GM19193 (cell line): ENCODE results near the gene ELL.

Experiments
- POLR2A ChIP-seq: IDR thresholded peaks from 4 replicates; pipeline ENCODE4 v1.6.1; 2011; ENCODE audit not compliant: insufficient read depth, insufficient read length; ENCODE audit errors: extremely low read depth

Gene ELL

DNA sequence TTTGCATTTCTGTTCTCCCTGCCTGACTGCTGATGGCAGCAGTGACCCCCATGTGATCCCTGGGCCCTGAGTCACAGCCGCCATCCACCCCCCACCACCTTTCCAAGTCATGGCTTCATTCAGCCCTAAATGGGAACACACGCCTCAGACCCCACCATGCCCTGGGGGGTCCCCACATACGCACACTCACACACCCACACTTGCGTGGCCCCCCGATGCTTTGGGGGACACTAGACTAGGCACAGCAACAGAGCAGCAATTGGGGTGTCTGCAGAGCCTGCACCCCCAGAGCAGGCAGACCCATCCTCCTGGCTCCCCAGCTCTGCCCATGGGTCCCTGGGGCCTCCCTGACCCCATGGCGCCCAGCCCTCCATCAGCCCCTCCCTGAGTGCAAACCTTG is 78.5 kb downstream of the ELL start:
- no peak for TF ChIP-seq POLR2A

DNA sequence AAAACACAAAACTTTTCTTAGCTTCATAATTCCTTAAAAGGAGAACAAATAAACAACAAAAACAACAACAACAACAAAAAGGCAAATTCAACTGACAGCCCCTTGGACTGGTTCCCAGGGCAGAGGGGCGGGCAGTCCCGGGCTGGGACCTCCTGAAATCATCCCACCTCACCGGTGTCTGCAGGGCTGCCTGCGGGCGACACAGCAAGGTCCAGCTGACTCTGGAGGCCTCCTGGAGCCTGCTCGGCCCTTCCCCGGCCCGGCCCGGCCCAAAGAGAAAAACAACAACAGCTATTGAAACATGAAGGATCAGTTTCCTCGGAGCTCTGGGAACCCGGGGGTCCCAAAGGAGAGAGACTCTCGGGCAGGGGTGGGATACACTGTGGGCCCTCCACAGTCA is 78.9 kb downstream of the ELL start:
- no peak for TF ChIP-seq POLR2A

GRCh38 chr19:18441804-18442788 is 79.8 kb downstream of the ELL start:
- no peak for TF ChIP-seq POLR2A

DNA sequence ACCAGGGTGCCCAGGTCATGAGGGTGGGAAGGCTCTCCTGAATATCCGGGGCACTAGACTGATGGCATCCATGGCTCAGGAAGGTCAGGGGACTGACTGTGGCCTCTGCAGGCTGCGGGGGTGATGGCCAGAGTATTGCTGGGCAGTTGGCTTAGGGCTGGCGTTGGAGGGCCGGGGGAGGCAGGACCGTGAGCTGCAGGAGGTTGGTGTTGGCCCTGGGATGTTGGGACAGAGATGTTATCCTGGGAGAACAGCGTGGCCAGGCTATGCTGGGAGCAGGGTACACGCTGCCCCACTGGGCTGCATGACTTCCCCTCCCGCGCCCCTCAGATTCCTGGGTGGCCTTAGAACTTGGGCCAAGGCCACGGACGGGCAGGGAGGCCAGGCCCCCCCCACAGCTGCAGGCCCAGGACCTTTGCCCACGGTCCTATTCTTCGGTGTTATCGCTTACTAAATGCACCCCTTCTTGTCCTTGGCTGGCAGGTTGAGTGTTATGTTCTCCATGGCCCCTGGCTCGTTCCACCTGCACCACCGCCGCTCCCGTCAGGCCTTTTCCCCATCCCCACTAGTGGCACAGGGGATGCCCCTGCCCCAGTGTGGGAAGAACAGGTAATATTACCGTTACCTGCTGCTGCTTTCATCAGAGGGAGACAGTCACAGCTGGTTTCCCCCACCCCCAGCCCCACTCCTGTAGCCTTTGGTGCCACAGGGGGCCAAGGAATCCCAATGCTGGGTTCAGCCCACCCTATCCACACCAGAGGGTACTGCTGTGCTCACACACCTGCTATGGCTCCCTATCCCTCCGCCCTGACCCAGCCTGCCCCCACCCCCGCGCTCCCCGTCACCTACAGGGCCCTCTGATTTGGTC is 80.7 kb downstream of the ELL start:
- TF ChIP-seq POLR2A = no peak

DNA sequence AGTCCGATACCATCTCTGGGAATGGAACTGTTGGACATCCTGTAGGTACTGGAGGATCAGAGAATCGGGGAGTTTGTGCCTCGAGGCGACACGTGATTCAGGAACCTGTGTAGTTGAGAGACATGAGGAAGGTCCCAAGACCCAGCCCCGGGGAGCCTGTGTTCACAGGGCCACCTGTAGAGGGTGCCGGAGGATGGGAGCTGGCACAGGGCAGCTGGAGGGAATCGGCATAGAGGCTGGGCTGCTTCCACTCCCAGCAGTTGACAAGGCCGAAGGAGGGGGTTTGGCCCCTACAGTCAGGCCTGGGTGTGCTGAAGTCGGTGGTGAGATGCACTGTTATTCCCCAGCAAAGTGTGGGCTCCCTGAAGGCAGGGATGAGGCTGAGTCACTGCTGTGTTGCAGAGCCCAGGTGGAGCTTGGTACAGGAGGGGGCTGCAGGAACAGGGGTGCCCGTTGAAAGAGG is 81.4 kb downstream of the ELL start:
- TF ChIP-seq POLR2A = peak; percentile 35

GRCh38 chr19:18439910-18440237 is 82.0 kb downstream of the ELL start:
- TF ChIP-seq POLR2A = no peak

DNA sequence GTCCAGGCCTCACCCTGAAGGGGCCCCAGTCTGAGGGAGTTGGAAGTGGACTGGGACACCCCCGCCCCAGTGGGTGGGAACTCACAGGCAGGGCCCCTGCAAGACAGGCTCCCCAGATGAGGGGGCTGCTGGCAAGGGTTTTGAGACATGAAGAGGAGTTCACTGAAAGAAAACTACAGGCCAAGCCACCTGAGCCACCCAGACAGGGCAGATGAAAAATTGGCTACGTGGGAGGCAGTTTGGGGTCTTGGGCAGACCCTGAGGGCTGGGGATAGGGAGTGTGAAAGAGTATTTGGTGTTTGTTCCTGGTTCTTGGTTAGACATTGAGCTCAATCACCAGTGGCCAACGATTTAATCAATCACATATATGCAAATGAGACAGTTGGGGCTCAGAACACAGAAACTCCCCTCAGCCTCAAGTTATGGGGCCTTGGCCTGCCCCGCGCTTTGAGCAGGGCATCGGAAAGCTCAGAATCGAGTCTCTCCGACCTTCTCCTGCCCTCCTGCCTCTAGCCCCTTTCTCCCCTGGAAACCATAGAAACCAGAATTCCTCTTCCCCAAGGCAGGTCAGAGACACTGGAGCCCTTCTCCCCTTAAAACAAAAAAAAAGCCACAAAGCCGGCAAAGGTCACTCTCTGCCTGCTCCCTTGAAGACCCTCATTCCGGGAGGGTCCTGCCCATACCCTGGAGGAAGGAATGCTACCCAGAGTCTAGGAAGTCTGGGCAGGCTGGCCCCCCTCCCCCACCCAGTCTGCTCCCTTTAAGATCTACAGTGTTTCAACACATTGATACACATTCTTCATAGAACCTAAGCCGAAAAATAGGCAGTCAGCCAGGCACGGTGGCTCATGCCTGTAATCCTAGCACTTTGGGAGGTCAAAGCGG is 82.6 kb downstream of the ELL start:
- TF ChIP-seq POLR2A = no peak

DNA sequence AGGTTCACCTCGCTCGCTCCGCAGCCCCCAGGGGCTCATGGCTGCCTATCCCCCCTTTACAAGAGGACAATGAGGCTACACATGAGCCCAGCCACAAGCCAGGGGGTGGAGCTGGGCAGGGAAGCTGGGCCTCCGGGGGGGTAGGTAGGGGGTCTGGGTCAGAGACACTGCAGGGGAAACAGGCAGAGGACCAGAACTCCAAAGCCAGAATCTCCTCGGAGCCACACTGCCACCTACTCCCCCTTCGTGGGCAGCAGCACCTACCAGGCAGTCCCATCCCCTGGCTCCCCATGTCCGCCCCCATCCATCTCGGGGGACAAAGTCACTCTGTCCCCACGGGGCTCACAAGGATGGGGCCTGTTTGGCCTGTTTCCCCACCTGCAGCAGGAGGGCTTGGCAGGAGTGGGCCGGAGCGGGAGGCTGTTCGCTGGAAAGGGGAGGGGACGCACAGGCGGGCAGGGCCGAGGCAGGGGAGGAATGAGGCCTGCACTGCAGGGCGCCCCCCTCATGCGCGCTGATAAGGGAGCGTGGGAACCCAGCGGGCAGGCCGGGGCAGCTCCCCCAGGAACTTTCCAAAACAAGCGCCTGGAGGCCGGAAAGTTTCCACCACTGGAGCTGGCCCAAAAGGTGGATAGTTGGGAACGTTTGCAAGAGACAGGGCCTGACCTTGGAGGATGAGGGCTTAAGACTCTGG is 83.4 kb downstream of the ELL start:
- no peak for TF ChIP-seq POLR2A

DNA sequence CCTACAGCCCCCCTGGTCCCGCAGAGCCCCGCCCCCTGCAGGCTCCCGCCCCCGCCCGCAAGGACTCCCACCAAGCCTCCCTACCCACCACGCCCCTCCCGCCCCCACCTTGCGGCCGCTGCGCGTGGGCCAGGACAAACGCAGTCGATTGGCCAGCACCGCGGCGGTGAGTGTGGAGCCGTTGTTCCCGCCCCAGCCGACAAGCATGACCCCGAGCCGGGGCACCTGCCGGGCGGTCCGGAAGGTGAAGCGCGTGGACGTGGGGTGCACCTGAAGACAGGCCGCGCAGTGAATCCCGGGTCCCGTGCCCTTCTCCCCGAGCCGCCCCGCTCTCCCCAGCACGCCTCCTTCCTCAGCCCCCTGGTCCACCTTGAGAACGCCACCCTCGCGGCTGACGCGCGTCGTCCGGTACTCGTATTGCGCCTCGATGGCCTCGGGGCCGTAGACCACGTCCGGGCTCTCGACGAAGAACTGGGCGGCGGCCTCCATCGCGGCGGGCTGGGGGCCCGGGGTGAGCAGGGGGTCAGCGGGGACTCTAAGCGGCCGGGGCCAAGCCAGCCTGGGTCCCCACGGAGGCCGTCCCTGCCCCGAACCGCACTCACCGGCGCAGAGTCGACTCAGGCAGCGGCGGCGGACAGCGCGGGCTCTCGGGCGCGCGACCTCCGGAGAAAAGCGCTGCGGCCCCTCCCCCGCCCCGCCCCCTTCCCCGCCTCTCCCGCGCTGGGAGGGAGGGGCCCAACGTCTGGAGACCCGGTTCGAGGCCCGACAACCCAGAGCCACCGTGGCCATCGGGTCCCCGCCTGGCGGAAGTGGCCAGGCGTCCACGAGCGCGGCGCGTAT is 84.2 kb downstream of the ELL start, which contains the start of gene ISYNA1:
ISYNA1 (minus strand) TSS at position 643 of the 840 bp plus-strand sequence; CDS start at position 489, 154 bp downstream.
- TF ChIP-seq POLR2A = no peak

DNA sequence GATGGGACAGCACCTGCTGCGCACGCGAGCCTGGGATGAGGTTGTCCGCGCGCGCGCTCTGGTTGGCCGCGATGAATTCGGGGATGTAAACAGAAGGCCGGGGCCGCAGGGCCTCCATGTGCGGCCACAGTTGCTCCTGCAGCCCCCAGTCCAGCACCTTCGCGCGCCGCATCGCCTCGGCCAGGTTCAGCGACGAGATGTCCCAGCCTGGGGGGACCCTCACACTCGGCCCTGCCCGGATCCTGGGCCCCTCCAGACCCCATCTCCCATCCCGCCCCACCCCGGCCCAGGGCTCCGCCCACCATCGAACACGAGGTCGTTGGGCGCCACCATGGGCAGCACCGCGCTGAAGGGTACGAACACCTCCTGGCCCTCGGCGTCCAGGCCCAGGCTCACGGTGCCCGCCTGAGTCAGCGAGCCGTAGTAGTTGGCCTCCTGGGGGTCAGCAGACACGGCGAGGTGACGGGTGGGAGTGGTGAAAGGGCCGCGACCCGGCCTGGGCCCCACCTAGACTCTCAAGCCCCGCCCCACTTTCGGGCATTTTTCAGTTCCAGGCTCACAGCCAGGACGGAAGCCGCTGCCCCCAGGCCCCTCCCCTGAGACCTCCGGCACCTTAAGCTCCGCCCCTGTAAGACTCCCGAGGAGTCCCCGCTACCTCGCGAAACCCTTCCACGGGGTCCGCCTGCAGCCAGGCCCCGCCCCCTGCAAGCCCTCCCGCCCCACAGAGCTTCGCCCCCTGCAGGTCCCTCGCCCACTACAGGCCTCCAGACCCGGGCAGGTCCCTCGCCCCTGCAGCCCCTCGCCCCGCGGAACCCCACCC is 85.0 kb downstream of the ELL start:
- TF ChIP-seq POLR2A = no peak

- no peak for TF ChIP-seq POLR2A
Measured at GRCh38 chr19:18435842-18436670, 85.8 kb downstream of the ELL start.

DNA sequence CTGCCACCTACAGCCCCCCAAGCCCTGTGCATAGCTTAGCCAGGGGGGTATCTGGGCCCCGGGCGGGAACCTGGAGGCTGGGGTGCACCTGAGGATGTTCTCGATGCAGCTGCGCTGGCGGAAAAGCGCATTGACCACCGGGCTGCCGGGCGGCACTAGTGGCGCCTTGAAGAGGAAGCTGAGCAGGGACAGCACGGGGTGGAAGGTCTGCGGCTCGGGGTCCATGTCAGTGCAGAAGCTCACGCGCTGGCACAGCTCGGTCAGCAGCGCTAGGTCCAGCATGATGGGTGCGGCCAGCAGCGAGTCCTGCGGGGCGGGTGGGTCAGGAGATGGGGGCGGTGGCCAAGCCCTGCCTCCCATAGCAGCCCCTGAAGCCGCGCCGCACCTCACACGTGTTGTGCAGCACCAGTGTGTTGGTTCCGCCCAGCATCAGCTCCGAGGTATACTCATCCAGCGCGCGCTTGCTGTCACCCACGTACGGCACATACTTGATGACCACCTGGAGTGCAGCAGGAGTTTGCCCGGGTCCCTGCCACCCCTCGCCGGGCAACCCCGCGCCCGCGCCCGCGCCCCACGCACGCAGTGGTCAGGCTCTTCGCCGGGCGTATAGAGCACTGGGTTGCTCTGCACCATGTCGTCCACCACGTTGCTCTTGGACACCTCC is 86.6 kb downstream of the ELL start:
- no peak for TF ChIP-seq POLR2A
